Stimulated activated memory B cell treated with anti-CD40 and anti-IgM and Interleukin-4, amounts not matched to agents 10 μg/mL and 1 μg/mL and 100 μg/mL, for 72 hours (primary cell): ENCODE measurements around the gene CEPT1.
"Not testable (repeated sequence)": the region's sequence is repeated elsewhere in the genome, so short reads cannot be mapped to it uniquely, and the experiment has no call there.

Experiments
- ATAC-seq: fragments of 150-1000 bp; cut with Tn5 transposase; 2 replicates; pipeline ENCODE4 v1.10.0; 2021
- H3K27ac Mint-ChIP-seq: one replicate; pipeline ENCODE4 v1.8.0; 2022; ENCODE audit warnings: mild to moderate bottlenecking, mixed read lengths
- H3K27me3 Mint-ChIP-seq: one replicate; pipeline ENCODE4 v1.8.0; 2022; ENCODE audit warnings: mixed read lengths
- H3K36me3 Mint-ChIP-seq: one replicate; pipeline ENCODE4 v1.8.0; 2022; ENCODE audit warnings: mixed read lengths
- H3K4me1 Mint-ChIP-seq: one replicate; pipeline ENCODE4 v1.8.0; 2022; ENCODE audit warnings: mixed read lengths
- H3K4me3 Mint-ChIP-seq: one replicate; pipeline ENCODE4 v1.8.0; 2022; ENCODE audit warnings: mild to moderate bottlenecking, moderate library complexity, mixed read lengths
- H3K9me3 Mint-ChIP-seq: one replicate; pipeline ENCODE4 v1.8.0; 2022; ENCODE audit warnings: mixed read lengths

Gene CEPT1

DNA sequence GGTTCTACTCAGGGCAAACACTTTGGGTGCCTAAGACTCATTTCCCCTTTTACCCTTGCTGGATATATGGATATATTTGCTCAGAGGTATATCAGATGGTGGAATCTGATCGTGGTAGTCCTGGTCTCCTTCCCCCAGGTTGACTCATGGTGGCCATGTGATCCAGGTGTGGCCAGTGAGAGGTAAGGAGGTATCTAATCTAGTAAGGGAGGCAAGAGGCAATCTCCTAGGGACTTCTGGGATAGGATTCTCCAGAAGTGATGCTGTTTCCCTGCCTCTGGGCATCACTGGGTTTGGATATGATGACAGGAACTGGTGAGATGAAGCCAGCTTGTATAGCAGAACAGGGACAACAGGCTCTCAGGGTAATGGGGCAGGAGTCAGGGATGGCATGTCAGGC, 68.9 kb downstream of the CEPT1 start:
- no peak overlapping the region for H3K4me3 Mint-ChIP-seq
- peak overlapping the region; percentile 88 for H3K27ac Mint-ChIP-seq
- peaks cover 59% of the 10 kb centered on the region for H3K4me1 Mint-ChIP-seq
- ATAC-seq: no peak
- no peaks in the 10 kb centered on the region for H3K36me3 Mint-ChIP-seq
- no peaks in the 10 kb centered on the region for H3K9me3 Mint-ChIP-seq
- H3K27me3 Mint-ChIP-seq: no peaks in the 10 kb centered on the region

DNA sequence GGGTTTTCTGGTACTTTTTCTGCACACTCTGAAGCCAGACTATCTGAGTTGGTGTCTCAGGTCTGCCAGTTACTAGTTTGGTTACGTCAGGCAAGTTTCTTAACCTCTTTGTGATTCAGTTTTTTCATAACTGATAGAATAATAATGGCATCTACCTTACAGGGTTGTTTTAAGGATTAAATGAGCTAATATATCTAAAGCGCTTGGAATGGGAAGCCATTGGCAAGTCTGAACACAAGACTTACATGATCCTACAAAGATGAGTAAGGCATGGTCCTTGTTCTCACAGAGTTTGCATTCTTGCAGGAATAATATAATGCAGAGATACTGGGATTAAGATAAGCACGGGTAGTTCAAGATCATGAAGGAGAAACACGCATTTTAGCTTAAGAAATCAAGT, 69.6 kb downstream of the CEPT1 start:
- ATAC-seq: no peak
- Mint-ChIP-seq H3K27me3 (no peaks in the 10 kb centered on the region), H3K36me3 (no peaks in the 10 kb centered on the region), H3K9me3 (no peaks in the 10 kb centered on the region), H3K4me1 (peaks cover 63% of the 10 kb centered on the region), H3K27ac (no peak overlapping the region), H3K4me3 (no peak overlapping the region)

DNA sequence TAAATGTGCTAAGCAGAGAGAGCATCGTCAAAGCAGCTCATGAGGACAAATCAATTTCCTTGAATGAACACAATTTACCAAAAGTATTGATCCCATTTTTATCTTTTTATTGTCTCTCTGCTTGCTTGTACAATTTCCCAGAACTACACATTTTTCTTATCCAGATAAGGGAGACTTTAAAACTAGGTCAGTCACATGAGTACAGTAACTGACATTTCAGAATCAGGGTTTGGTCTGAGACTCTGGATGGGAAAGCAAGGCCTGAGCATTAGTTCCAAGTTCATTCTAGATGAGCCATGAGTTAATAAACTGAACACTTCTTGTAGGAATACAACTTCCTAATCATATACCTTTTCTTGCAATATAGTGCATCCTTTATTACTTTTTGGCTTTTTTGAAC, 71.9 kb downstream of the CEPT1 start:
- H3K9me3 Mint-ChIP-seq: no peaks in the 10 kb centered on the region

DNA sequence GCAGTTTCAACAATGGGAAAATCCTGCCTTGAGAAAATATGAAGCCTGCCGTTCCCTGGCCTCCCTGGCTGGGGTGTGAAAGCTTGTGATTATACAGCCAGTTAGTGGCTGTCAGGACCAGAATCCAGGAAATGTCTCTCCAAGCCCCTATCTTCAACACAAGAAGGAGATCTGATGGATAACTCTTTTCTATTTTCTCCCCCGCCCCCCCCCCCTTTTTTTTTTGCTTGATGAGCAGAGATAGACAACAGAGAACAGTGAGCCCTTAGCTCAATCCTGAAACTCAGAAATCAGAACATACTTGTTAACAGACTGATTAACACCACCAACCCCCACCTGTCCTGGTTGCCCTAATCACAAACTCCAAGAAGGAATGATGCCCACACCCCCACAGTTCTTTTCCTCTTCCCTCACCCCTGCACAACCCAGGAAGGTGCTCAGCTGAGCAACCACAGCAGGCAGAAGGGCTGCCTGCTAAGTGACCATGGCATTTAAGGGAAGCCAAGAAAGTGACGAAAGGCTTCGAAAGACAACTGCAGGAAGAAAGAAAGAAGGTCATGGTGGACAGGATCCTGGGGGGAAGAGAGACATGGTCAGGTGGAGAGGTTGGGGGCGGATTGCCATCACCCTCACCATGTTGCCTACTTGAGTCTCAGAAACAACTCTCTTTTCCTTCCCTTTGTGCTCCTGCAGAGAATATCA, 72.8 kb downstream of the CEPT1 start:
- no peaks in the 10 kb centered on the region for H3K27me3 Mint-ChIP-seq
- peak overlapping the region; percentile 86 for H3K27ac Mint-ChIP-seq
- no peaks in the 10 kb centered on the region for H3K9me3 Mint-ChIP-seq
- H3K36me3 Mint-ChIP-seq: no peaks in the 10 kb centered on the region
- peaks cover 71% of the 10 kb centered on the region for H3K4me1 Mint-ChIP-seq
- ATAC-seq: no peak
- no peak overlapping the region for H3K4me3 Mint-ChIP-seq

More for the DNA sequence above, 71.9 kb downstream of the CEPT1 start:
- no peak overlapping the region for H3K4me3 Mint-ChIP-seq
- H3K27ac Mint-ChIP-seq: no peak overlapping the region
- ATAC-seq: no peak
- H3K27me3 Mint-ChIP-seq: no peaks in the 10 kb centered on the region
- H3K4me1 Mint-ChIP-seq: peaks cover 63% of the 10 kb centered on the region
- no peaks in the 10 kb centered on the region for H3K36me3 Mint-ChIP-seq

DNA sequence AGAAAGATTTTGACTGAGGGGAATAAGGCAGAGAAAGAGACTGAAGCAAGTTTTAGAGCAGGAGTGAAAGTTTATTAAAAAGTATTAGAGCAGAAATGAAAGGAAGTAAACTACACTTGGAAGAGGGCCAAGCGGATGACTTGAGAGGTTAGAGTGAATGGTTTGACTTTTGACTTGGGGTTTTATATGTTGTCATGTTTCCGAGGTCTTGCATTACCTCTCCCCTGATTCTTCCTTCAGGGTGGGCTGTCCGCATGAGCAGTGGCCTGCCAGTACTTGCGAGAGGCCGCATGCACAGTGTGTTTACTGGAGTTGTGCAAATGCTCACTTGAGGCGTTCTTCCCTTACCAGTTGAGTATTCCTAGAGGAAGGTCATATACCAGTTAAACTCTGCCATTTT, 73.4 kb downstream of the CEPT1 start:
- Mint-ChIP-seq H3K27ac (peak overlapping the region; percentile 86), H3K27me3 (no peaks in the 10 kb centered on the region), H3K36me3 (no peaks in the 10 kb centered on the region), H3K9me3 (no peaks in the 10 kb centered on the region), H3K4me1 (peaks cover 74% of the 10 kb centered on the region), H3K4me3 (no peak overlapping the region)
- no peak for ATAC-seq

DNA sequence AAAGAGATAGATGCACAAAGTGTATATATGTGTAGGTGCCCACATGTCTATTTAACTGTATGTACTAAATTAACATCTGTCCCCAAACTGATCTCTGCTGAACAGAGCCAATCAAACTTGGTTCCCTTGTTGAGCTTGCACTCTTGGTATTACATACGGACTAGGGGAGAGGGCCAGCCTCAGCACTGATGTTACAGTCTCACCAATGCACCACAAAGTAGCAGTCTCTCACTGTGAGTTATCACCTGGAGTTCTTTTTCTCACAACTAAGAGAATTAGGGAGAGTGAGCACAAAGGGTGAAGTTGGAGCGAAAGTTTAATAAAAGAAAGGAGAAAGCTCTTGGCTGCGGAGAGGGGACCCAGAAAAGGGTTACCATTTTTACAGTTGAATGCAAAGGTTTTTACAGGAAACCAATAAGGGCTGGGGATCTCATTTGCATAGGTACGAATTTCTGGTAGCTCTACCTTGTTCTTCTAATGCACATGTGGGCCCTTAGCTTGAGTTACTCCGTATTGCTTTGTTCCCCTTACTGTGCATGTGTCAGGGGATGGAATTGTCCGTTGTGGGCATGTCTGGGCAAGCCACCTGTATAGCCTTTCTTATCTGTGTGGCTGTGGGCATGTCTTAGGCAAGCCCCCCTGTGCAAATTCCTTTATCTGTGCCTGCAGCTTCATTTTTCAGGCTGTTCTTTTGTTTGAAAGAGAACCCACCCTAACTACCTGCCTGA, 74.2 kb downstream of the CEPT1 start:
- H3K27ac Mint-ChIP-seq: peak overlapping the region; percentile 86
- peak; percentile 22 for ATAC-seq

DNA sequence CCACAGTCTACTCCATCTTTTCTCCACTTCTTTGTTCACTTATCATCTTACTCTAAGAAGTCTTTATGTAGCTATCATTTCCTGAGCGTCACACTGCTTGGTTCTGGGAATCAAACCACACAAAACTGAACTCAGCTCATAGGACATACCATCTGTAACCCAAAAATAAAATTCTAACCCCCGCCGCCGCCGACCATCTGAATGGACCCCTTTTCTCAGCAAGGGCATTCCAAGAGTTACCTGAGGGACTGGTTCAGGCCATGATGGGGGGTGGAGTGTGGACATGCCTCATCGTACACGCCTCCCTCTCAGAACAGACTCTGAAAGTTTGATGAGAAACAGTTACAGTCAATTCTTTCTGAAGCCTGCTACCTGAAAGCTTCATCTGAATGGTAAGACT, 74.9 kb downstream of the CEPT1 start:
- H3K9me3 Mint-ChIP-seq: no peaks in the 10 kb centered on the region
- H3K27me3 Mint-ChIP-seq: no peaks in the 10 kb centered on the region
- H3K4me3 Mint-ChIP-seq: peak overlapping the region; percentile 46
- peak overlapping the region; percentile 86 for H3K27ac Mint-ChIP-seq
- peaks cover 82% of the 10 kb centered on the region for H3K4me1 Mint-ChIP-seq
- H3K36me3 Mint-ChIP-seq: no peaks in the 10 kb centered on the region
- no peak for ATAC-seq

More for the DNA sequence above, 74.2 kb downstream of the CEPT1 start:
- H3K36me3 Mint-ChIP-seq: no peaks in the 10 kb centered on the region
- H3K4me1 Mint-ChIP-seq: peaks cover 76% of the 10 kb centered on the region
- peak overlapping the region; percentile 46 for H3K4me3 Mint-ChIP-seq
- no peaks in the 10 kb centered on the region for H3K9me3 Mint-ChIP-seq
- H3K27me3 Mint-ChIP-seq: no peaks in the 10 kb centered on the region

DNA sequence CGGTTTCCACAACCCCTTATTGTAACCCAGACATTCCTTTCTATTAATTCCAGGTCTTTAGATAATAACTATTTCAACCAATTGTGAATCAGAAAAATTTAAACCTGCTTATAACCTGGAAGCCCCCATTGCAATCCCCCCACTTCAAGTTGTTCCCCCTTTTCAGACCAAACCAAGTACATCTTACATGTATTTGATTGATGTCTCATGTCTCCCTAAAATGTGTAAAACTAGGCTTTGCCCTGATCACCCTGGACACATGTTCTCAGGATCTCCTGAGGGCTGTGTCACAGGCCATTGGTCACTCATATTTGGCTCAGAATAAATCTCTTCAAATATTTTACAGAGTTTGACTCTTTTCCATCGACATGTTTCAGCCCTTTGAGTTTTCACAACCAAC, 75.3 kb downstream of the CEPT1 start:
- Mint-ChIP-seq H3K27ac (peak overlapping the region; percentile 86), H3K4me1 (peaks cover 83% of the 10 kb centered on the region), H3K4me3 (peak overlapping the region; percentile 30)
- H3K36me3 Mint-ChIP-seq, H3K27me3 Mint-ChIP-seq, ATAC-seq, H3K9me3 Mint-ChIP-seq: not testable (repeated sequence)

DNA sequence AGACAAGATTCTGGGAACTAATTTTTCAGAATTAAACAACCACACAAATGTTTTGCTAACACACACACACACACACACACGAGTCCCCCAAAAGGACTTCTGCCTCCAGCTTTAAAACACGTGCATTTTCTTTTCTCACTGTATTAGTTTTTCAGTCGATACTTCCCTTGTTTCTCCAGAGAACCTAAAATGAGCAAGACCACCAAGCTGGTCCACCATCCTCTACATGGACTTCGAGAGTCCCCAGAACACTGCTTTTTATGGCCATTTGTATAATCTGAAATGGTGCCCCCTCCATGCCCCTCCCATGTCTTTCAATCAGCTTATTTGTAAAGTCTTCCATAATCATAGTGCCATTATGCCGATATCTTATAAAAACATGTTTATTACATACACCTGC, 76.7 kb downstream of the CEPT1 start:
- no peaks in the 10 kb centered on the region for H3K36me3 Mint-ChIP-seq
- H3K9me3 Mint-ChIP-seq: no peaks in the 10 kb centered on the region
- peaks cover 90% of the 10 kb centered on the region for H3K4me1 Mint-ChIP-seq
- H3K27ac Mint-ChIP-seq: peak overlapping the region; percentile 86
- H3K27me3 Mint-ChIP-seq: no peaks in the 10 kb centered on the region
- ATAC-seq: no peak
- H3K4me3 Mint-ChIP-seq: peak overlapping the region; percentile 21

DNA sequence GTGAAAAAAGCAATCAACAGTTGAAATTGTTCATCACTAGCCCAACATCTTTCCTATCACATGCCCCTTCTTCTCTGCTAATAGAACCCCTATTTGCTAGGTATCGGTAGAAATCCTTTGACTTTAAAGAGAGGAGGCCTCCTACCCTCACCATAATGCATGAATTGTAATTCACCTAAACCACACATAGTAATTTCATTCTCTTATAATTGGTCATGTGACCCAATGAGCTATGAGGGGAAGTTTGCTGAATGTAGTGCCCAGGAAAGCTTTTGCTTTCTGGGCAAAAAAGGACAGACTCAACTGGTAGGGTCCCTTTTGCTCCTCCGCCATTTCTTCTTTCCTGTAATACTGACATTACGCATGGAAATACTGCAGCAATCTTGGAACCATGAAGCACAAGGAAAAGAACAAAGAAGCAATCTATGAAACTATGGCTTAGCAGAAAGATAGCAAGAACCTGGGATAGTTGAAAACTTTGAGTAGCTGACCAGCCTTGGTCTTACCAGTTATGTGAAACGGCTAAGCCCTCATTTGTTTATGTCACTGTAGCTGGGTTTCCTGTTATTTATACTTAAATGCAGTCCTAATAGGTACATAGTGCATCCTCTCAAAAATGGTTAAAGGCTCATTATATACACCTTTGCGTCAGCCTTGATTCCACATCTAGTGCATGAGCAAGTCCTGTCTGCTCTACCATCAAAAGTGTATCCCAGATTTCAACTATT, 77.3 kb downstream of the CEPT1 start:
- Mint-ChIP-seq H3K4me3 (peak overlapping the region; percentile 7), H3K9me3 (no peaks in the 10 kb centered on the region), H3K27me3 (no peaks in the 10 kb centered on the region), H3K27ac (peak overlapping the region; percentile 86), H3K36me3 (no peaks in the 10 kb centered on the region), H3K4me1 (peaks cover 96% of the 10 kb centered on the region)
- no peak for ATAC-seq

DNA sequence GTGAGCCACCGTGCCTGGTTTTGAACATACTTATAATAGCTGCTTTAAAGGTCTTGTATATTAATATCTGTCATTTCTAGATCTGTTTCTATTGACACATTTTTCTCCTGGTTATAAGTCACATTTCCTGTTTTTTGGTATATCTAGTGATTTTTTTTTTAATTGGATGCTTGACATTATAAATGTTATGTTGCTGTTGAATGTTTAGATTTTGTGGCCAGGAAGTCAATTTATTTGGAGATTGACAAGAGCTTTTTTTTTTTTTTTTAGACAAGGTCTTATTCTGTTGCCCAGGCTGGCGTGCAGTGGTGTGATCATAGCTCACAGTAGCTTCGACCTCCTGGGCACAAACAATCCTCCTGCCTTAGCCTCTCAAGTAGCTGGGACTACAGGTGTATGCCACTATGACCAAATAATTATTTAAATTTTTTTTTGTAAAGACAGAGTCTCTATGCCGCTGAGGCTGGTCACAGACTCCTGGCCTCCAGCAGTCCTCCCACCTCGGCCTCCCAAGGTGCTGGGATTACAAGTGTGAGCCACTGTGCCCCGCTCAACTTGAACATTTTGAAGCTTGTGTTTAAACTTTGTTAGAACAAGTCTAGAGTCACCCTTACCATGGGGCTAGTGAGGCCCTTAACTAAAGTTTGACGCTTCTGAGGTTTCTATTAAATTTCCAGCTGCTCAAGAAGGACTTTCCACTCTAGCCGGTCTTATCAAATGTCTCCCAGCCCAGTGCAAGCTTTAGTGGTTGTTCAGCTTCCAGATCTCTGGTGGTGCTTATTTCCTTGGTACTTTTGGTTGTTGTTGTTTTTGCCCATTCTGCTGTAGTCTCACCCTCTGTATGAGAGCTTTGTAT, 78.9 kb downstream of the CEPT1 start:
- Mint-ChIP-seq H3K27ac (peak overlapping the region; percentile 86), H3K36me3 (no peaks in the 10 kb centered on the region), H3K9me3 (no peaks in the 10 kb centered on the region), H3K4me1 (peaks cover 96% of the 10 kb centered on the region), H3K27me3 (no peaks in the 10 kb centered on the region), H3K4me3 (peak overlapping the region; percentile 45)
- no peak for ATAC-seq

DNA sequence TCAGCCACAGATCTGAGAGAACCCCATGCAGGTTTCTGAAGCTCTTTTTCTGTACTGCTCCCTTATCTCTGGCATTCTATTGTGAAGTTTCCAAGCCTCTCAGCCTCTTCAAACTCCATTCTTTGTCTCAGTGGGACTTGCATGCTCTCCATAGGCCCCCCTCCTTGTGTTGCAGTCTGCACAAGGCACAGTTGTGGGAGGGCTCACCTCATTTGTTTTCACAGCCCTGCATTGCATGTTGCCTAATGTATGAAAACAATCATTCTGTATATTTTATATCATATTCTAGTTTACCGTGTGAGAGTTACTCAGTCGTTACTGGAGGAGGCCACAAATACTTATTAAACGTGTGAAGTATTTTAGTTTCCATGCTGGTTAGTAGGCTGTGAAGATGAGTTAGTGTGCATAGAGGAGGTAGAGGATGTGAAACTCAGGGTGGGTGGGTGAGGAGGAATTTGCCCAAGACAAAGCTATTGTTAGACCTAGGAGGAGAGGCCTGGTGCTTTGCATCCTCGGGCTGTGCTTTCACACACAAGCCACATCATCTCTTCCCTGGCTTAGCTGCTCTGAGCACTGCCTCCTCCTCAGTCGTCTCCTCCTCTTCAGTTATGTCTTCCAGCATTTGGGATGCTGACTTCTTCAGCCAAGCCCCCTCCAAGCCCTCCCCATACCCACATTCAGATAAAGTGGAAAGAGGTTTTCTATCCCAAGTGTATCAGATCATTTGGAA, 79.7 kb downstream of the CEPT1 start:
- Mint-ChIP-seq H3K27ac (peak overlapping the region; percentile 86), H3K27me3 (no peaks in the 10 kb centered on the region), H3K4me1 (peaks cover 94% of the 10 kb centered on the region), H3K4me3 (peak overlapping the region; percentile 45), H3K36me3 (no peaks in the 10 kb centered on the region), H3K9me3 (no peaks in the 10 kb centered on the region)
- peak; percentile 76 for ATAC-seq

DNA sequence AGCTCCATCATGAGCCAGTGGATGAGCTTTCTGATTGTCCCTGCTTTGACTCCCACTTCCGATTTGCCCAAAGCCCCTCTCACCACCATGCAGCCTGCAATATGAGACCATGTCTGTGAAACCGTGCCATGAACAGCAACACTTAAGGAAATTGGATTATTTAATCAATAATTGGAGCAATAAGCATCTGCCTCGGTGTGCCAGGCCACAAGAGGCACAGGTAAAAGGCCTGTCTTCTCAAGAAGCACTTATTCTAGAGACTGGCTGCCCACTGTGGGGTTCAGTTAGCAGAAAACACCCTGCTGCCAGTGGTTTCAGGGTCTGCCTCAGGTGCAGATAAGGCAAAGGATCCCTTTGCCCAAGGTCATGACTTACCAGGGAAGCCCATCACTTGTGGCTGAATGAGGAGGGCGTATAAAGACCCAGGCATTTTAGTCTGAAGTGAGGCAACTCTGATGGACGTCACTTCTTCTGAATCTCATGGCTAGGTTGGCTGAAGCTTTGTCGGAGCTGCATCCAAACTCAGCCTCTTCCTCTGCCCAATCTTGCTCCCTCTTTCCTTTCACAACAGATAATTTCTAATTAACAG, 80.4 kb downstream of the CEPT1 start:
- H3K36me3 Mint-ChIP-seq: no peaks in the 10 kb centered on the region
- H3K27me3 Mint-ChIP-seq: no peaks in the 10 kb centered on the region
- no peak for ATAC-seq
- no peaks in the 10 kb centered on the region for H3K9me3 Mint-ChIP-seq
- H3K4me3 Mint-ChIP-seq: peak overlapping the region; percentile 41
- peak overlapping the region; percentile 86 for H3K27ac Mint-ChIP-seq
- peaks cover 93% of the 10 kb centered on the region for H3K4me1 Mint-ChIP-seq

DNA sequence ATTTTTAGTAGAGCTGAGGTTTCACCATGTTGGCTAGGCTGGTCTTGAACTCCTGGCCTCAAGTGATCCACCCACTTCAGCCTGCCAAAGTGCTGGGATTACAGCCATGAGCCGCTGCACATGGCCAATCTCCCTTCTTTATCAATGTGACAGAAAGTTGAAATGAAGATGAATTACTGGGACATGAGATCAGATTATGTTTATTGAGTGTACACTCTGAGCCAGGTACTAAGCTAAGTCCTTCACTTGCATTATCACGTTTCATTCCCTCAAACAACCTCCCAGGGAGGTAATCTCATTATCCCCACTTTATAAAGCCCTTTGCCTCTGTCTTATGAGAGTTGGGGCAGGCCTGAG, 81.2 kb downstream of the CEPT1 start:
- no peak for ATAC-seq
- H3K27ac Mint-ChIP-seq: peak overlapping the region; percentile 86
- peaks cover 93% of the 10 kb centered on the region for H3K4me1 Mint-ChIP-seq
- H3K36me3 Mint-ChIP-seq: no peaks in the 10 kb centered on the region
- no peaks in the 10 kb centered on the region for H3K27me3 Mint-ChIP-seq
- peak overlapping the region; percentile 8 for H3K4me3 Mint-ChIP-seq
- H3K9me3 Mint-ChIP-seq: no peaks in the 10 kb centered on the region
